Measurements from ENCODE around the gene MIB1. TPM values are rescaled to one million over a fixed set of nuclear protein-coding genes. Genes with fewer than 3 reads are reported as not detected.

The MIB1 gene
- total and polyA plus RNA-seq, 12 donors = 3.1 to 50.1 (median 20.7) TPM

DNA sequence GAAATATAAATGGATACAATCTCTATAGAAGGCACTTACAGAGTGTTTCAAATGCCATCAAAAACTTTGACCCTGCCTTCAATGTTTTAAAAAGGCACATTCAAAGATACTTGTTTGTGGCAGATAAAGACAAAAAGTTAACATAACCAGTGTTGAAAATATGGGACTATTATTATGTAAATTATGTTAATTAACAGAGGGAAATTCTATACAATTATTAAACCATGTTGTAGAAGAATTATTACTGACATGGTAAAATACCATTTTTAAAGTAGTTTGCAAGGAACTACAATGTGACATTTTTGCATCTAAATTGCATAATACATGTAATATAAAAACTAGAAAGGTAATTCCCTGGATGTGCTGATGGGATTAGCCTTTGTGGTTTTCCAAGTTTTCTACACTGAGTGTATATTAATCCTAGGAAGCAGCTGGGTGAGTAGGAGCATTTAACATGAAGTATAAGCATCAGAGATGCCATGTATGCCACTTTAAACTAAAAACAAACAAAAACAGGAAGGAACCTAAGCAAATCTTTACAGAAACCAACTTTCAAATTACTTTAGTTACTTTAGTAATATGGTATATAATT, 21.7 kb downstream of the MIB1 start:
- no peak overlapping the region for H3K4me3 ChIP-seq
- no peaks in the 10 kb centered on the region for H3K9me3 ChIP-seq (replicated peaks in 1 of 3)
- peaks cover 0 to 10% of the 10 kb centered on the region in 2 donors for H3K36me3 ChIP-seq (replicated peaks in 1 of 2)
- intact Hi-C loops (cut with DNase I) = loop anchor here in 1 of 2 donors (10.0 kb wide), 1 partner anchor 63 kb away; no protein-coding TSS in a partner anchor
- H3K27me3 ChIP-seq = no peaks in the 10 kb centered on the region
- TF ChIP-seq POLR2A (IDR thresholded peaks at IDR 0.05) (no peak), CTCF (IDR thresholded peaks at IDR 0.05) (no peak)
- H3K4me1 ChIP-seq (replicated peaks in 1 of 2) = peaks cover 0 to 13% of the 10 kb centered on the region in 2 donors
- H3K27ac ChIP-seq = no peak overlapping the region
- no peak for DNase-seq

GRCh38 chr18:21763846-21764646, 23.5 kb downstream of the MIB1 start:
- no peak for TF ChIP-seq POLR2A (IDR thresholded peaks at IDR 0.05)
- no peak for TF ChIP-seq CTCF (IDR thresholded peaks at IDR 0.05)
- intact Hi-C loops (cut with DNase I) = loop anchor here in 1 of 2 donors (10.0 kb wide), 1 partner anchor 61 kb away; no protein-coding TSS in a partner anchor

DNA sequence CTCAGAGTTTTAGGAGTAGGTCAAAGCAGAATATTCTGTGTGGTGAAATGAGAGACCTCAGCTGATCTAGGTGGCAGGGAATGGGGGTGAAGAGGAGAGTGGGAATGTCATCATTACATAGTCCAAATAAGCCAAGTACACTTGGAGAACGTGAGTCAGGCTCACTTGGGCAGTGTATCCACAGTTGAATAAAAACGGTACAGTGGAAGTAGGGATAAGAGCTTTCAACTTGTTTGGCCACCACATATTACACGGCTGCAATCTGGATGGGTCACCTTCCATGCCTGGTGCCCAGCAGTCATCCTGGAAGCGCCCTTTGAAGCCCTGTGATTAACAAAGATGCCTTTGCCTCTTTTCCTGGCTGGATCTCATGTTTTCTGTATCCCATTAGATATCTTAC, 28.6 kb downstream of the MIB1 start:
- Histone ChIP-seq H3K4me1 (replicated peaks in 1 of 2) (no peaks in the 10 kb centered on the region), H3K27ac (no peak overlapping the region), H3K4me3 (no peak overlapping the region), H3K36me3 (replicated peaks in 1 of 2) (peaks cover 0 to 29% of the 10 kb centered on the region in 2 donors), H3K9me3 (replicated peaks in 1 of 3) (no peaks in the 10 kb centered on the region), H3K27me3 (no peaks in the 10 kb centered on the region)
- 90 to 100% (median 98%) methylated on average over 4 of the region's 4 CpGs for WGBS, 4 donors
- intact Hi-C loops (cut with DNase I) = loop anchor here in 1 of 2 donors (10.0 kb wide), 1 partner anchor 56 kb away; no protein-coding TSS in a partner anchor
- no peak for TF ChIP-seq POLR2A (IDR thresholded peaks at IDR 0.05)
- no peak for TF ChIP-seq CTCF (IDR thresholded peaks at IDR 0.05)
- DNase-seq = no peak

More at GRCh38 chr18:21763846-21764646, 23.5 kb downstream of the MIB1 start:
- no peaks in the 10 kb centered on the region for H3K27me3 ChIP-seq
- no peak for DNase-seq
- peaks cover 0 to 13% of the 10 kb centered on the region in 2 donors for H3K4me1 ChIP-seq (replicated peaks in 1 of 2)
- H3K27ac ChIP-seq = no peak overlapping the region
- 85 to 88% (median 86%) methylated on average over 3 of the region's 3 CpGs for WGBS, 4 donors
- H3K36me3 ChIP-seq (replicated peaks in 1 of 2) = peaks cover 0 to 19% of the 10 kb centered on the region in 2 donors
- no peak overlapping the region for H3K4me3 ChIP-seq
- no peaks in the 10 kb centered on the region for H3K9me3 ChIP-seq (replicated peaks in 1 of 3)

GRCh38 chr18:21774722-21775121, 34.1 kb downstream of the MIB1 start:
- Histone ChIP-seq H3K4me3 (no peak overlapping the region), H3K9me3 (replicated peaks in 1 of 3) (no peaks in the 10 kb centered on the region), H3K4me1 (replicated peaks in 1 of 2) (no peaks in the 10 kb centered on the region), H3K27ac (no peak overlapping the region), H3K27me3 (no peaks in the 10 kb centered on the region), H3K36me3 (replicated peaks in 1 of 2) (peaks cover 0 to 11% of the 10 kb centered on the region in 2 donors)
- WGBS, 4 donors = 97% methylated on average over 7 of the region's 7 CpGs
- DNase-seq = no peak
- intact Hi-C loops (cut with DNase I) = no loop called here
- TF ChIP-seq POLR2A (IDR thresholded peaks at IDR 0.05) = no peak
